HCT116 (cell line): ENCODE measurements around the gene MX2. TPM values are rescaled to one million over a fixed set of nuclear protein-coding genes. Genes with fewer than 3 reads are reported as not detected.

Experiments
- ATAC-seq: fragments of 200-7000 bp; cut with Tn5 transposase; 2 replicates; pipeline ENCODE4 v1.9.1; 2020; ENCODE audit warnings: mild to moderate bottlenecking, moderate library complexity
- BruUV-seq: library from RNA; stranded (reverse); fragments of 400-500 nt; replicated peaks from 2 replicates; lab custom pipeline; 2021; lab: Mats Ljungman, UMichigan
- CTCF ChIA-PET: fragments of 300-600 bp; sonication (Branson Sonifier 250); formaldehyde crosslinking; loops from one replicate; lab custom pipeline; 2021; ENCODE audit warnings: antibody characterized with exemption; lab: Charles Lee
- POLR2A ChIA-PET: fragments of 300-600, 350-600 bp; sonication (Branson Sonifier 250); formaldehyde crosslinking; loops from one replicate; lab custom pipeline; 2021; ENCODE audit warnings: antibody characterized with exemption; lab: Charles Lee
- RAD21 ChIA-PET, 2 experiments: fragments of 300-600 bp; sonication (Branson Sonifier 250); formaldehyde crosslinking; loops; one replicate each; lab custom pipeline; 2023; ENCODE audit warnings: low total read pairs in 2 of 2; ENCODE audit not compliant: uncharacterized antibody in 2 of 2, unreplicated experiment in 2 of 2, low non-redundant PET in 1 of 2; lab: Charles Lee
- DNase-seq: peaks from one replicate; pipeline ENCODE4 v3.0.0-alpha.2; 2010; ENCODE audit warnings: low read depth, low spot score
- H2AFZ ChIP-seq: fragments of 200-600 bp; shearing (Covaris generic), sonication (generic); 2 replicates; pipeline ENCODE4 v1.6.1; 2017; ENCODE audit warnings: low read depth, mixed run types, mixed read lengths, antibody characterized with exemption, low read length; ENCODE audit not compliant: poor library complexity, severe bottlenecking
- H3K27ac ChIP-seq: 2 replicates; pipeline ENCODE4 v1.5.1; 2012; ENCODE audit warnings: low read depth, low read length
- H3K27me3 ChIP-seq: fragments of 200-600 bp; sonication (generic); 2 replicates; pipeline ENCODE4 v1.6.1; 2016; ENCODE audit warnings: mixed run types, low read length, mixed read lengths; ENCODE audit not compliant: insufficient read depth
- H3K36me3 ChIP-seq, 2 experiments: fragments of 200-500 bp in 1 of 2; fragments of 200-600 bp in 1 of 2; sonication (Bioruptor generic) in 1 of 2; sonication (generic) in 1 of 2; 2 replicates each; pipeline versions ENCODE4 v1.5.1 to v1.6.1; 2014 to 2016; ENCODE audit warnings: low read length in 2 of 2, inconsistent platforms in 1 of 2, mixed read lengths in 1 of 2, mixed run types in 1 of 2; ENCODE audit not compliant: insufficient read depth in 2 of 2, control insufficient read depth in 1 of 2
- H3K4me1 ChIP-seq, 2 experiments: fragments of 200-600 bp in 1 of 2; sonication (generic) in 1 of 2; 2 replicates each; pipeline versions ENCODE4 v1.5.1 to v1.6.1; 2012 to 2017; ENCODE audit warnings: low read length in 2 of 2, inconsistent platforms in 1 of 2, mild to moderate bottlenecking in 1 of 2, mixed read lengths in 1 of 2, mixed run types in 1 of 2, moderate library complexity in 1 of 2; ENCODE audit not compliant: insufficient read depth in 2 of 2, control insufficient read depth in 1 of 2
- H3K4me2 ChIP-seq: fragments of 200-600 bp; sonication (generic); 2 replicates; pipeline ENCODE4 v1.6.1; 2017; ENCODE audit warnings: mixed run types, low read length, mixed read lengths
- H3K4me3 ChIP-seq, 2 experiments: fragments of 200-600 bp in 1 of 2; sonication (generic) in 1 of 2; replicated peaks in 1 of 2; 2 replicates each; pipeline ENCODE4 v1.5.1; 2011 to 2016; ENCODE audit warnings: low read length in 2 of 2, control low read depth in 1 of 2, low read depth in 1 of 2, mild to moderate bottlenecking in 1 of 2, mixed read lengths in 1 of 2, mixed run types in 1 of 2
- H3K79me2 ChIP-seq: fragments of 200-600 bp; sonication (generic); 2 replicates; pipeline ENCODE4 v1.6.1; 2017; ENCODE audit warnings: mild to moderate bottlenecking, mixed run types, low read length, moderate library complexity, mixed read lengths; ENCODE audit not compliant: insufficient read depth
- H3K9ac ChIP-seq: fragments of 200-600 bp; sonication (generic); 2 replicates; pipeline ENCODE4 v1.6.1; 2016; ENCODE audit warnings: low read length, mixed read lengths
- H3K9me2 ChIP-seq: fragments of 200-600 bp; sonication (generic), shearing (Covaris generic); 2 replicates; pipeline ENCODE4 v1.6.1; 2017; ENCODE audit warnings: mixed run types, mild to moderate bottlenecking, moderate library complexity; ENCODE audit not compliant: insufficient read depth
- H3K9me3 ChIP-seq, 2 experiments: fragments of 200-500 bp in 1 of 2; fragments of 200-600 bp in 1 of 2; sonication (Bioruptor generic) in 1 of 2; sonication (generic) in 1 of 2; 2 replicates each; pipeline ENCODE4 v1.6.1; 2014 to 2017; ENCODE audit warnings: low read length in 2 of 2, mixed read lengths in 2 of 2, inconsistent platforms in 1 of 2, low read depth in 1 of 2, mild to moderate bottlenecking in 1 of 2, mixed run types in 1 of 2, moderate library complexity in 1 of 2; ENCODE audit not compliant: control insufficient read depth in 1 of 2, insufficient read depth in 1 of 2
- H4K20me1 ChIP-seq: fragments of 200-600 bp; sonication (generic), shearing (Covaris generic); 2 replicates; pipeline ENCODE4 v1.6.1; 2017; ENCODE audit warnings: mixed run types, mild to moderate bottlenecking, moderate library complexity; ENCODE audit not compliant: insufficient read depth
- CTCF ChIP-seq, 3 experiments: fragments of 200-600 bp in 1 of 3; sonication (generic) in 1 of 3; IDR thresholded peaks in 2 of 3; conservative IDR thresholded peaks in 1 of 3; 2 replicates each; pipeline ENCODE4 v1.5.1; 2012 to 2017; ENCODE audit warnings: low read depth in 2 of 3, low read length in 2 of 3, antibody characterized with exemption in 1 of 3, borderline replicate concordance in 1 of 3, control low read depth in 1 of 3, mild to moderate bottlenecking in 1 of 3, mixed read lengths in 1 of 3, mixed run types in 1 of 3, moderate library complexity in 1 of 3; ENCODE audit not compliant: insufficient read depth in 1 of 3
- EGR1 ChIP-seq: IDR thresholded peaks from 2 replicates; pipeline ENCODE4 v1.6.1; 2012; ENCODE audit warnings: low read depth
- MAX ChIP-seq: IDR thresholded peaks from 2 replicates; pipeline ENCODE4 v1.6.1; 2012
- POLR2A ChIP-seq: IDR thresholded peaks from 2 replicates; pipeline ENCODE4 v1.7.0; 2011; ENCODE audit warnings: borderline replicate concordance; ENCODE audit not compliant: insufficient read depth, insufficient read length; ENCODE audit errors: extremely low read depth
- RAD21 ChIP-seq: IDR thresholded peaks from 2 replicates; pipeline ENCODE4 v1.6.1; 2012; ENCODE audit warnings: low read depth, mild to moderate bottlenecking
- REST ChIP-seq: IDR thresholded peaks from 2 replicates; pipeline ENCODE4 v1.6.1; 2012; ENCODE audit warnings: low read depth
- SP1 ChIP-seq: IDR thresholded peaks from 2 replicates; pipeline ENCODE4 v1.6.1; 2012; ENCODE audit warnings: low read depth
- SRF ChIP-seq: IDR thresholded peaks from 2 replicates; pipeline ENCODE4 v1.6.1; 2012; ENCODE audit warnings: low read depth
- ZFX ChIP-seq: fragments of 450-650 bp; IDR thresholded peaks from 2 replicates; pipeline ENCODE4 v1.6.1; 2017
- ZNF274 ChIP-seq: fragments of 200-500 bp; sonication (Bioruptor generic); IDR thresholded peaks from 2 replicates; pipeline ENCODE4 v1.6.1; 2014; ENCODE audit warnings: mild to moderate bottlenecking, low read depth, low read length, inconsistent platforms
- intact Hi-C: fragments of 100-400 bp; cut with micrococcal nuclease; formaldehyde crosslinking; loops from 2 replicates; pipeline ENCODE4 v1.10.0; 2022
- total RNA-seq: library from RNA; stranded (reverse); gene quantifications from one replicate; pipeline ENCODE4 v1.2.1, GENCODE V29; 2021; ENCODE audit not compliant: unreplicated experiment

Gene MX2
- total RNA-seq, 1 experiment from 2014 or later, result 0.22 TPM

- Histone ChIP-seq H3K4me2 (no peak overlapping the region), H3K27me3 (no peaks in the 10 kb centered on the region), H3K9me3 (no peaks in the 10 kb centered on the region), H3K36me3 (no peaks in the 10 kb centered on the region), H3K4me1 (no peaks in the 10 kb centered on the region), H3K79me2 (no peaks in the 10 kb centered on the region)
- TF ChIP-seq ZFX (no peak), SP1 (no peak), CTCF (IDR thresholded peaks at IDR 0.05 in 2 of 3, conservative IDR thresholded peaks at IDR 0.05 in 1 of 3; ENCODE audit: borderline replicate concordance in 1 of 3, insufficient read depth in 1 of 3, low read depth in 2 of 3, low read length in 2 of 3) (no peak), REST (no peak), MAX (no peak), ZNF274 (no peak), SRF (no peak), EGR1 (no peak), RAD21 (no peak), POLR2A (no peak)
- TF ChIP-seq, all 23 proteins: peak for 0
- Histone ChIP-seq H3K4me3 (no peak overlapping the region), H3K27ac (no peak overlapping the region), H4K20me1 (no peaks in the 10 kb centered on the region), H3K9ac (no peak overlapping the region), H3K9me2 (no peaks in the 10 kb centered on the region), H2AFZ (no peak overlapping the region)
- no peak for ATAC-seq
- no peak for DNase-seq
- ChIA-PET CTCF (no interaction called here), POLR2A (interaction anchor here (0.6 kb wide), 1 partner anchor 110 kb away, joined by 3 read pairs; no protein-coding TSS in a partner anchor), RAD21 (interaction anchor here in 1 of 2 experiments (0.7 kb wide), 1 partner anchor 90 kb away, joined by 3 read pairs; no protein-coding TSS in a partner anchor)
- intact Hi-C loops, result no loop called here
- no TSS peak for BruUV-seq
Measured at GRCh38 chr21:41373253-41373652, 11.4 kb downstream of the MX2 start.
